HCT116 (cell line): ENCODE data around the gene DCST2. TPM values are rescaled to one million over a fixed set of nuclear protein-coding genes. Genes with fewer than 3 reads are reported as not detected.
A peak's percentile ranks its signal among the peaks of the same experiment; 100 is the strongest.

Source experiments
- ATAC-seq: fragments of 200-7000 bp; cut with Tn5 transposase; 2 replicates; pipeline ENCODE4 v1.9.1; 2020; ENCODE audit warnings: mild to moderate bottlenecking, moderate library complexity
- BruUV-seq: library from RNA; stranded (reverse); fragments of 400-500 nt; replicated peaks from 2 replicates; lab custom pipeline; 2021; lab: Mats Ljungman, UMichigan
- CTCF ChIA-PET: fragments of 300-600 bp; sonication (Branson Sonifier 250); formaldehyde crosslinking; loops from one replicate; lab custom pipeline; 2021; ENCODE audit warnings: antibody characterized with exemption; lab: Charles Lee
- POLR2A ChIA-PET: fragments of 300-600, 350-600 bp; sonication (Branson Sonifier 250); formaldehyde crosslinking; loops from one replicate; lab custom pipeline; 2021; ENCODE audit warnings: antibody characterized with exemption; lab: Charles Lee
- RAD21 ChIA-PET, 2 experiments: fragments of 300-600 bp; sonication (Branson Sonifier 250); formaldehyde crosslinking; loops; one replicate each; lab custom pipeline; 2023; ENCODE audit warnings: low total read pairs in 2 of 2; ENCODE audit not compliant: uncharacterized antibody in 2 of 2, unreplicated experiment in 2 of 2, low non-redundant PET in 1 of 2; lab: Charles Lee
- DNase-seq: peaks from one replicate; pipeline ENCODE4 v3.0.0-alpha.2; 2010; ENCODE audit warnings: low read depth, low spot score
- H2AFZ ChIP-seq: fragments of 200-600 bp; shearing (Covaris generic), sonication (generic); 2 replicates; pipeline ENCODE4 v1.6.1; 2017; ENCODE audit warnings: low read depth, mixed run types, mixed read lengths, antibody characterized with exemption, low read length; ENCODE audit not compliant: poor library complexity, severe bottlenecking
- H3K27ac ChIP-seq: 2 replicates; pipeline ENCODE4 v1.5.1; 2012; ENCODE audit warnings: low read depth, low read length
- H3K27me3 ChIP-seq: fragments of 200-600 bp; sonication (generic); 2 replicates; pipeline ENCODE4 v1.6.1; 2016; ENCODE audit warnings: mixed run types, low read length, mixed read lengths; ENCODE audit not compliant: insufficient read depth
- H3K36me3 ChIP-seq, 2 experiments: fragments of 200-500 bp in 1 of 2; fragments of 200-600 bp in 1 of 2; sonication (Bioruptor generic) in 1 of 2; sonication (generic) in 1 of 2; 2 replicates each; pipeline versions ENCODE4 v1.5.1 to v1.6.1; 2014 to 2016; ENCODE audit warnings: low read length in 2 of 2, inconsistent platforms in 1 of 2, mixed read lengths in 1 of 2, mixed run types in 1 of 2; ENCODE audit not compliant: insufficient read depth in 2 of 2, control insufficient read depth in 1 of 2
- H3K4me1 ChIP-seq, 2 experiments: fragments of 200-600 bp in 1 of 2; sonication (generic) in 1 of 2; 2 replicates each; pipeline versions ENCODE4 v1.5.1 to v1.6.1; 2012 to 2017; ENCODE audit warnings: low read length in 2 of 2, inconsistent platforms in 1 of 2, mild to moderate bottlenecking in 1 of 2, mixed read lengths in 1 of 2, mixed run types in 1 of 2, moderate library complexity in 1 of 2; ENCODE audit not compliant: insufficient read depth in 2 of 2, control insufficient read depth in 1 of 2
- H3K4me2 ChIP-seq: fragments of 200-600 bp; sonication (generic); 2 replicates; pipeline ENCODE4 v1.6.1; 2017; ENCODE audit warnings: mixed run types, low read length, mixed read lengths
- H3K4me3 ChIP-seq, 2 experiments: fragments of 200-600 bp in 1 of 2; sonication (generic) in 1 of 2; replicated peaks in 1 of 2; 2 replicates each; pipeline ENCODE4 v1.5.1; 2011 to 2016; ENCODE audit warnings: low read length in 2 of 2, control low read depth in 1 of 2, low read depth in 1 of 2, mild to moderate bottlenecking in 1 of 2, mixed read lengths in 1 of 2, mixed run types in 1 of 2
- H3K79me2 ChIP-seq: fragments of 200-600 bp; sonication (generic); 2 replicates; pipeline ENCODE4 v1.6.1; 2017; ENCODE audit warnings: mild to moderate bottlenecking, mixed run types, low read length, moderate library complexity, mixed read lengths; ENCODE audit not compliant: insufficient read depth
- H3K9ac ChIP-seq: fragments of 200-600 bp; sonication (generic); 2 replicates; pipeline ENCODE4 v1.6.1; 2016; ENCODE audit warnings: low read length, mixed read lengths
- H3K9me2 ChIP-seq: fragments of 200-600 bp; sonication (generic), shearing (Covaris generic); 2 replicates; pipeline ENCODE4 v1.6.1; 2017; ENCODE audit warnings: mixed run types, mild to moderate bottlenecking, moderate library complexity; ENCODE audit not compliant: insufficient read depth
- H3K9me3 ChIP-seq, 2 experiments: fragments of 200-500 bp in 1 of 2; fragments of 200-600 bp in 1 of 2; sonication (Bioruptor generic) in 1 of 2; sonication (generic) in 1 of 2; 2 replicates each; pipeline ENCODE4 v1.6.1; 2014 to 2017; ENCODE audit warnings: low read length in 2 of 2, mixed read lengths in 2 of 2, inconsistent platforms in 1 of 2, low read depth in 1 of 2, mild to moderate bottlenecking in 1 of 2, mixed run types in 1 of 2, moderate library complexity in 1 of 2; ENCODE audit not compliant: control insufficient read depth in 1 of 2, insufficient read depth in 1 of 2
- H4K20me1 ChIP-seq: fragments of 200-600 bp; sonication (generic), shearing (Covaris generic); 2 replicates; pipeline ENCODE4 v1.6.1; 2017; ENCODE audit warnings: mixed run types, mild to moderate bottlenecking, moderate library complexity; ENCODE audit not compliant: insufficient read depth
- FOSL1 ChIP-seq: IDR thresholded peaks from 2 replicates; pipeline ENCODE4 v1.6.1; 2012; ENCODE audit warnings: low read depth
- JUND ChIP-seq: IDR thresholded peaks from 2 replicates; pipeline ENCODE4 v1.6.1; 2012
- POLR2AphosphoS5 ChIP-seq: IDR thresholded peaks from 2 replicates; pipeline ENCODE4 v1.6.1; 2011; ENCODE audit warnings: mild to moderate bottlenecking, low read depth, low read length, moderate library complexity
- RAD21 ChIP-seq: IDR thresholded peaks from 2 replicates; pipeline ENCODE4 v1.6.1; 2012; ENCODE audit warnings: low read depth, mild to moderate bottlenecking
- intact Hi-C: fragments of 100-400 bp; cut with micrococcal nuclease; formaldehyde crosslinking; loops from 2 replicates; pipeline ENCODE4 v1.10.0; 2022
- total RNA-seq: library from RNA; stranded (reverse); gene quantifications from one replicate; pipeline ENCODE4 v1.2.1, GENCODE V29; 2021; ENCODE audit not compliant: unreplicated experiment
- TF ChIP-seq, protein P1 (sequence below), 3 experiments: fragments of 200-600 bp in 1 of 3; sonication (generic) in 1 of 3; IDR thresholded peaks in 2 of 3; conservative IDR thresholded peaks in 1 of 3; 2 replicates each; pipeline ENCODE4 v1.5.1; 2012 to 2017; ENCODE audit warnings: low read depth in 2 of 3, low read length in 2 of 3, antibody characterized with exemption in 1 of 3, borderline replicate concordance in 1 of 3, control low read depth in 1 of 3, mild to moderate bottlenecking in 1 of 3, mixed read lengths in 1 of 3, mixed run types in 1 of 3, moderate library complexity in 1 of 3; ENCODE audit not compliant: insufficient read depth in 1 of 3
- TF ChIP-seq, protein P2 (sequence below): IDR thresholded peaks from 2 replicates; pipeline ENCODE4 v1.6.1; 2011; ENCODE audit warnings: mild to moderate bottlenecking, low read length, moderate library complexity; ENCODE audit not compliant: insufficient replicate concordance; ENCODE audit errors: extremely low read depth
- TF ChIP-seq, protein P3 (sequence below): IDR thresholded peaks from 2 replicates; pipeline ENCODE4 v1.6.1; 2012; ENCODE audit warnings: low read depth

The DCST2 gene
- total RNA-seq, 1 experiment from 2014 or later, result 2.0 TPM

DNA sequence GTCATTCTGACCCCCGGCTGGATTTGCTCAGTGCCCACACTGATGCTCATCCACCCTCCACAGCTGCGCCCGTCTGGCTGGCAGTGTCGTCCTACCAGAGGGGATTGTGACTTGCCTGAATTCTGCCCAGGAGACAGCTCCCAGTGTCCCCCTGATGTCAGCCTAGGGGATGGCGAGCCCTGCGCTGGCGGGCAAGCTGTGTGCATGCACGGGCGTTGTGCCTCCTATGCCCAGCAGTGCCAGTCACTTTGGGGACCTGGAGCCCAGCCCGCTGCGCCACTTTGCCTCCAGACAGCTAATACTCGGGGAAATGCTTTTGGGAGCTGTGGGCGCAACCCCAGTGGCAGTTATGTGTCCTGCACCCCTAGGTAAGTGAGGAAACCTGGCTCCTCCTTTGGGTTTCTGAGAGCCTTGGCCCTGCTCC is 24.2 kb upstream of the DCST2 start:
- ATAC-seq (peak; percentile 21; the same call in 1 of the 2 replicates), DNase-seq (no peak)
- Histone ChIP-seq H2AFZ (no peak overlapping the region), H3K9ac (no peak overlapping the region), H3K9me2 (no peaks in the 10 kb centered on the region), H3K27me3 (no peaks in the 10 kb centered on the region), H3K79me2 (peaks cover 23% of the 10 kb centered on the region; the same call in 1 of the 2 replicates), H3K36me3 (peaks cover 30 to 42% of the 10 kb centered on the region in 2 experiments), H3K4me3 (no peak overlapping the region), H3K9me3 (no peaks in the 10 kb centered on the region), H3K27ac (no peak overlapping the region), H4K20me1 (no peaks in the 10 kb centered on the region)
- BruUV-seq, result no TSS peak
- intact Hi-C loops, result no loop called here
- RAD21 ChIA-PET, result no interaction called here
- TF ChIP-seq, protein P1, sequence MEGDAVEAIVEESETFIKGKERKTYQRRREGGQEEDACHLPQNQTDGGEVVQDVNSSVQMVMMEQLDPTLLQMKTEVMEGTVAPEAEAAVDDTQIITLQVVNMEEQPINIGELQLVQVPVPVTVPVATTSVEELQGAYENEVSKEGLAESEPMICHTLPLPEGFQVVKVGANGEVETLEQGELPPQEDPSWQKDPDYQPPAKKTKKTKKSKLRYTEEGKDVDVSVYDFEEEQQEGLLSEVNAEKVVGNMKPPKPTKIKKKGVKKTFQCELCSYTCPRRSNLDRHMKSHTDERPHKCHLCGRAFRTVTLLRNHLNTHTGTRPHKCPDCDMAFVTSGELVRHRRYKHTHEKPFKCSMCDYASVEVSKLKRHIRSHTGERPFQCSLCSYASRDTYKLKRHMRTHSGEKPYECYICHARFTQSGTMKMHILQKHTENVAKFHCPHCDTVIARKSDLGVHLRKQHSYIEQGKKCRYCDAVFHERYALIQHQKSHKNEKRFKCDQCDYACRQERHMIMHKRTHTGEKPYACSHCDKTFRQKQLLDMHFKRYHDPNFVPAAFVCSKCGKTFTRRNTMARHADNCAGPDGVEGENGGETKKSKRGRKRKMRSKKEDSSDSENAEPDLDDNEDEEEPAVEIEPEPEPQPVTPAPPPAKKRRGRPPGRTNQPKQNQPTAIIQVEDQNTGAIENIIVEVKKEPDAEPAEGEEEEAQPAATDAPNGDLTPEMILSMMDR (IDR thresholded peaks at IDR 0.05 in 2 of 3, conservative IDR thresholded peaks at IDR 0.05 in 1 of 3; ENCODE audit: borderline replicate concordance in 1 of 3, insufficient read depth in 1 of 3, low read depth in 2 of 3, low read length in 2 of 3), result peak in 2 of 3 experiments; percentile 39 to 55; a peak in 4 of 6 replicates
- no peak for TF ChIP-seq RAD21
- TF ChIP-seq, all 23 proteins: peak for 1
- peaks cover 12 to 24% of the 10 kb centered on the region in 2 experiments for H3K4me1 ChIP-seq
- CTCF ChIA-PET, result interaction anchor here (1.0 to 1.3 kb wide), 2 partner anchors 27 to 65 kb away, joined by 4 read pairs; partner anchors contain the start of gene LENEP
- POLR2A ChIA-PET, result no interaction called here
- H3K4me2 ChIP-seq, result no peak overlapping the region

DNA sequence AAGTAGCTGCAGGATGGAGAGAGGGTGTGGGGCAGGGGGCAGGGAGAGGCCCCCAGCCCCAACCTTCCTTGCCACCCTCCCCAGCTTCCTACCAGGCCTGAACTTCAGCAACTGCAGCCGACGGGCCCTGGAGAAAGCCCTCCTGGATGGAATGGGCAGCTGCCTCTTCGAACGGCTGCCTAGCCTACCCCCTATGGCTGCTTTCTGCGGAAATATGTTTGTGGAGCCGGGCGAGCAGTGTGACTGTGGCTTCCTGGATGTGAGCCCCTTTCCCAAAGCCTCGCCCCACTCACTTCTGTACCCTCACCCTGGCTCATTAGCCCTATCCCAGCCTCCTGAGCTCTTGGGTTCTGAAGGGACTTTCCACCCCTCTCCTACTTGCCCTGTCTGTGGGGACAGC is 23.5 kb upstream of the DCST2 start:
- Histone ChIP-seq H3K4me2 (no peak overlapping the region), H3K4me3 (no peak overlapping the region), H3K9me3 (no peaks in the 10 kb centered on the region), H3K9ac (no peak overlapping the region), H3K9me2 (no peaks in the 10 kb centered on the region), H4K20me1 (no peaks in the 10 kb centered on the region), H3K4me1 (peaks cover 10 to 24% of the 10 kb centered on the region in 2 experiments), H3K79me2 (peaks cover 30% of the 10 kb centered on the region), H3K27ac (no peak overlapping the region), H2AFZ (no peak overlapping the region), H3K27me3 (no peaks in the 10 kb centered on the region), H3K36me3 (peaks cover 30 to 42% of the 10 kb centered on the region in 2 experiments)
- DNase-seq, result no peak
- ATAC-seq, result no peak
- intact Hi-C loops, result no loop called here
- ChIA-PET RAD21 (no interaction called here), CTCF (interaction anchor here (1.3 kb wide), 2 partner anchors 28 to 64 kb away, joined by 4 to 6 read pairs; partner anchors contain the start of gene LENEP), POLR2A (no interaction called here)
- BruUV-seq, result no TSS peak
- TF ChIP-seq POLR2AphosphoS5 (no peak), JUND (no peak), FOSL1 (no peak)
- TF ChIP-seq, protein P2, sequence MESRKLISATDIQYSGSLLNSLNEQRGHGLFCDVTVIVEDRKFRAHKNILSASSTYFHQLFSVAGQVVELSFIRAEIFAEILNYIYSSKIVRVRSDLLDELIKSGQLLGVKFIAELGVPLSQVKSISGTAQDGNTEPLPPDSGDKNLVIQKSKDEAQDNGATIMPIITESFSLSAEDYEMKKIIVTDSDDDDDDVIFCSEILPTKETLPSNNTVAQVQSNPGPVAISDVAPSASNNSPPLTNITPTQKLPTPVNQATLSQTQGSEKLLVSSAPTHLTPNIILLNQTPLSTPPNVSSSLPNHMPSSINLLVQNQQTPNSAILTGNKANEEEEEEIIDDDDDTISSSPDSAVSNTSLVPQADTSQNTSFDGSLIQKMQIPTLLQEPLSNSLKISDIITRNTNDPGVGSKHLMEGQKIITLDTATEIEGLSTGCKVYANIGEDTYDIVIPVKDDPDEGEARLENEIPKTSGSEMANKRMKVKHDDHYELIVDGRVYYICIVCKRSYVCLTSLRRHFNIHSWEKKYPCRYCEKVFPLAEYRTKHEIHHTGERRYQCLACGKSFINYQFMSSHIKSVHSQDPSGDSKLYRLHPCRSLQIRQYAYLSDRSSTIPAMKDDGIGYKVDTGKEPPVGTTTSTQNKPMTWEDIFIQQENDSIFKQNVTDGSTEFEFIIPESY, result no peak
- TF ChIP-seq, protein P1 (IDR thresholded peaks at IDR 0.05 in 2 of 3, conservative IDR thresholded peaks at IDR 0.05 in 1 of 3; ENCODE audit: borderline replicate concordance in 1 of 3, insufficient read depth in 1 of 3, low read depth in 2 of 3, low read length in 2 of 3), result no peak
- TF ChIP-seq, protein P3, sequence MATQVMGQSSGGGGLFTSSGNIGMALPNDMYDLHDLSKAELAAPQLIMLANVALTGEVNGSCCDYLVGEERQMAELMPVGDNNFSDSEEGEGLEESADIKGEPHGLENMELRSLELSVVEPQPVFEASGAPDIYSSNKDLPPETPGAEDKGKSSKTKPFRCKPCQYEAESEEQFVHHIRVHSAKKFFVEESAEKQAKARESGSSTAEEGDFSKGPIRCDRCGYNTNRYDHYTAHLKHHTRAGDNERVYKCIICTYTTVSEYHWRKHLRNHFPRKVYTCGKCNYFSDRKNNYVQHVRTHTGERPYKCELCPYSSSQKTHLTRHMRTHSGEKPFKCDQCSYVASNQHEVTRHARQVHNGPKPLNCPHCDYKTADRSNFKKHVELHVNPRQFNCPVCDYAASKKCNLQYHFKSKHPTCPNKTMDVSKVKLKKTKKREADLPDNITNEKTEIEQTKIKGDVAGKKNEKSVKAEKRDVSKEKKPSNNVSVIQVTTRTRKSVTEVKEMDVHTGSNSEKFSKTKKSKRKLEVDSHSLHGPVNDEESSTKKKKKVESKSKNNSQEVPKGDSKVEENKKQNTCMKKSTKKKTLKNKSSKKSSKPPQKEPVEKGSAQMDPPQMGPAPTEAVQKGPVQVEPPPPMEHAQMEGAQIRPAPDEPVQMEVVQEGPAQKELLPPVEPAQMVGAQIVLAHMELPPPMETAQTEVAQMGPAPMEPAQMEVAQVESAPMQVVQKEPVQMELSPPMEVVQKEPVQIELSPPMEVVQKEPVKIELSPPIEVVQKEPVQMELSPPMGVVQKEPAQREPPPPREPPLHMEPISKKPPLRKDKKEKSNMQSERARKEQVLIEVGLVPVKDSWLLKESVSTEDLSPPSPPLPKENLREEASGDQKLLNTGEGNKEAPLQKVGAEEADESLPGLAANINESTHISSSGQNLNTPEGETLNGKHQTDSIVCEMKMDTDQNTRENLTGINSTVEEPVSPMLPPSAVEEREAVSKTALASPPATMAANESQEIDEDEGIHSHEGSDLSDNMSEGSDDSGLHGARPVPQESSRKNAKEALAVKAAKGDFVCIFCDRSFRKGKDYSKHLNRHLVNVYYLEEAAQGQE, result no peak
